Measurements from ENCODE around the gene ST6GALNAC6.
A peak's percentile ranks its signal among the peaks of the same experiment; 100 is the strongest.

ST6GALNAC6 gene

GRCh38 chr9:127899128-127899943, at the start of gene ST6GALNAC6:
Gene ST6GALNAC6 (minus strand): TSS chr9:127899603. CDS start chr9:127897981, 1,622 bp downstream.
- peak; percentile 46 for DNase-seq

- DNase-seq: no peak
Measured at GRCh38 chr9:127947841-127948710, 48.7 kb upstream of the ST6GALNAC6 start.

- no peak for DNase-seq
Measured at GRCh38 chr9:127946728-127947127, 47.3 kb upstream of the ST6GALNAC6 start.

GRCh38 chr9:127945942-127946341, 46.5 kb upstream of the ST6GALNAC6 start:
- no peak for DNase-seq

- DNase-seq: no peak
Measured at GRCh38 chr9:127945338-127945737, 45.9 kb upstream of the ST6GALNAC6 start.

GRCh38 chr9:127944586-127945218, 45.3 kb upstream of the ST6GALNAC6 start:
- DNase-seq: no peak

- peak; percentile 27 for DNase-seq
Measured at GRCh38 chr9:127943731-127944144, 44.3 kb upstream of the ST6GALNAC6 start.

- DNase-seq: no peak
Measured at GRCh38 chr9:127943011-127943662, 43.7 kb upstream of the ST6GALNAC6 start.

GRCh38 chr9:127942216-127943010, 43.0 kb upstream of the ST6GALNAC6 start:
- peak; percentile 25 for DNase-seq

GRCh38 chr9:127941961-127942215, 42.5 kb upstream of the ST6GALNAC6 start:
- no peak for DNase-seq

GRCh38 chr9:127941062-127941960, 41.9 kb upstream of the ST6GALNAC6 start:
- no peak for DNase-seq

GRCh38 chr9:127940593-127940992, 41.2 kb upstream of the ST6GALNAC6 start:
- DNase-seq: no peak

GRCh38 chr9:127938298-127938690, 38.9 kb upstream of the ST6GALNAC6 start:
- DNase-seq: no peak

GRCh38 chr9:127937388-127938297, 38.2 kb upstream of the ST6GALNAC6 start, which contains the start of gene DPM2:
Gene DPM2 (minus strand): TSS chr9:127937854. CDS start chr9:127937820, 34 bp downstream.
- peak; percentile 70 for DNase-seq

GRCh38 chr9:127937056-127937387, 37.6 kb upstream of the ST6GALNAC6 start:
- no peak for DNase-seq

GRCh38 chr9:127936347-127936852, 37.0 kb upstream of the ST6GALNAC6 start:
- DNase-seq: no peak

- no peak for DNase-seq
Measured at GRCh38 chr9:127935765-127936221, 36.4 kb upstream of the ST6GALNAC6 start.

- DNase-seq: no peak
Measured at GRCh38 chr9:127934986-127935385, 35.6 kb upstream of the ST6GALNAC6 start.

GRCh38 chr9:127934248-127934647, 34.8 kb upstream of the ST6GALNAC6 start:
- no peak for DNase-seq

Data from NCI-H1105 treated with DMSO at 0.1 percent for 48 hours (cell line).